ENCODE data around the gene FKBP14.
"Not testable (repeated sequence)": the region's sequence is repeated elsewhere in the genome, so short reads cannot be mapped to it uniquely, and the experiment has no call there.

Gene FKBP14

DNA sequence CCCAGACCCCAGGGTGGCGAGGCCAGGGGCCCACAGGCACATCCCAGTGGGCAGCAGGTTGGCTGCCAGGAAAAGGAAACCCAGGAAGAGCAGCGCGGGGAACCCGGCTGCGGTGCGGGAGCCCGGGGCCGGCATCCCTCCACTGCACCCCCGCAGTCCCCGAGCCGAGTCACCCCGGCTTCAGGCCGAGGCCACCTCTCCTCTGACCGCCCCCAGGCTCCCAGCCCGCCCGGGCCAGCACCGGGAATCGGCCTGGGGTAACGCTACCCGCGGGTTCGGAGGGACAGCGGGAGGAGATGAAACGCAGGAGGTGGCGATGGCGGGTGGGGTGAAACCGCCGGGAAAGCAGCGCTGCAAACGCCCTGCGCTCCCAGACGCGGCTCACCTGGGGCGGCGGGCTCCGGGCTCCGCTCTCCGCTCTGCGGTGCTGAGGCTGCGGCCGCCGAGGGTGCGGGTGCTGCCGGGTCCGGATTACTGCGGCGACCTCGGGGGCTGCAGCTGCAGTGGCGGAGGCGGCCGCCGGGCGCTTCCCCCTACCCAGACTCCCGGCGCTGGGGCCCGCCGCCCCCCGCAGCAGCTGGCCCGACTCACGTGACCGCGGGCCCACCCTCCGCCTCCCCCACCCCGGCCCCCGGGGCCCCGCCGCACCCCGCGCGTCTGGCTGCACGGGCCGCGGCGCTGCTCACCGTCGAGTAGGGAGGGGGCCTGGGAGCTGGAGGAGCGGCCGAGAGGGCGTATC lies 37.1 kb downstream of the FKBP14 start, which contains the start of gene SCRN1:
SCRN1 (minus strand) TSS at position 545 of the 739 bp plus-strand sequence. CDS start 20,734 bp downstream, outside the sequence.
- DNase-seq = peak; percentile 20 to 34

GRCh38 chr7:29988424-29989256 lies 37.9 kb downstream of the FKBP14 start:
- DNase-seq = peak; percentile 14 to 24

- no peak for DNase-seq
Observed at GRCh38 chr7:29987811-29988317, 38.6 kb downstream of the FKBP14 start.

- DNase-seq = no peak
Observed at GRCh38 chr7:29987083-29987482, 39.4 kb downstream of the FKBP14 start.

GRCh38 chr7:29980151-29980550 lies 46.4 kb downstream of the FKBP14 start:
- DNase-seq = no peak

- no peak for DNase-seq
Observed at GRCh38 chr7:29977886-29978651, 48.4 kb downstream of the FKBP14 start.

DNA sequence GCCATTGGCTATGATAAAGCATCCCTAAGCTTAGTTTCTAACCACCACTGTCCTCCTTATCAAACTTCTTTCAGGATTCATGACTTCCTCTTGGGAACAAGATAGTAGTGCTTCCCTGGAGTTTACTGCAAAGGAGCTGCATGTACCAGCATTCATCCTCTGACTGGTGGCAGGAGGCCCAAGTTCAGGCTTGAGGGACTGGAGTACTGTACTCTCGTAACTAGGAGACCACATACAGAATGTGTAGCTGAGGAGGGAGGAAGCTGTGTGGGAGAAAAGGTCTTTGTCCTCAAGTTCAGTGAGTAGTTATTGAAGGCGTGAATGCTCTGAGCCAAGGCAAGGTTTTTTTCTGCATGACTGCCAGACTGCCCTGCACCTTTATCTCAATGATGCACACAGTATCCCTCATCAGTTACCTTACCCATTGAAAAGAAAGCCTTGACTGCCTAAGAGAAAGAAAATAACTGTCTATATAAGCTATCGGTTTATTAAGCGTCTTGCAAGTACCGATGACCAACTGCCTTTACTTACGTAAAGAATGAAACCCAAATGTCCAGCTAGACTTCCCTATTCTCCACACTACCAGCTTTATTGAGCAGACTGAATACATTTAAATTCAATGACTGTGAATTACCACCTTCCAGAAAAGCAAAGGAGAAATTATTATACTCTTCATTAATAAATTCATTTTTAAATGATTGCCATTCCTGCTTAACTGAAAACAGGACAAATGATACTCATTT lies 49.7 kb downstream of the FKBP14 start:
- no peak for DNase-seq

DNA sequence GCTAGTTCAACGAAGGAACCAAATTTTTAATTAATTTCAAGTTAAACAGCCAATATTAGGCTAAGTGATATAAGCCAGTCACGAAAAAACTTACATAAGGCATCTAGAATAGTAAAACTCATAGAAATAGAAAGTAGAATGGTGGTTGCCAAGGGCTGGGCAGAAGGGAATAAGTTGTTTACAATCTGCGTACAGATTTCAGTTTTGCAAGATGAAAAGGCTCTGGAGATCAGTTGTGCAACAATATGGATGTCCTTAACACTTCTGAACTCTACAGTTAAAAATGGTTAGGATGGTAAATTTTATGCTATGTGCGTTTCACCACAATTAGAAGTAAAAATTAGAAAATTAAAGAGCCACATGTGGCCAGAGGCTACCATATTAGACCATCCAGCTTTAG lies 50.2 kb downstream of the FKBP14 start:
- no peak for DNase-seq

GRCh38 chr7:29975561-29975960 lies 50.9 kb downstream of the FKBP14 start:
- DNase-seq = no peak

GRCh38 chr7:29974286-29974685 lies 52.2 kb downstream of the FKBP14 start:
- no peak for DNase-seq

GRCh38 chr7:29972315-29972669 lies 54.2 kb downstream of the FKBP14 start:
- no peak for DNase-seq

GRCh38 chr7:29971566-29972314 lies 54.8 kb downstream of the FKBP14 start:
- no peak for DNase-seq

GRCh38 chr7:29970158-29970557 lies 56.3 kb downstream of the FKBP14 start:
- DNase-seq = no peak

GRCh38 chr7:29969738-29970137 lies 56.8 kb downstream of the FKBP14 start:
- DNase-seq = no peak

- no peak for DNase-seq
Observed at GRCh38 chr7:29968683-29969395, 57.7 kb downstream of the FKBP14 start.

- no peak for DNase-seq
Observed at GRCh38 chr7:29965030-29965429, 61.5 kb downstream of the FKBP14 start.

DNA sequence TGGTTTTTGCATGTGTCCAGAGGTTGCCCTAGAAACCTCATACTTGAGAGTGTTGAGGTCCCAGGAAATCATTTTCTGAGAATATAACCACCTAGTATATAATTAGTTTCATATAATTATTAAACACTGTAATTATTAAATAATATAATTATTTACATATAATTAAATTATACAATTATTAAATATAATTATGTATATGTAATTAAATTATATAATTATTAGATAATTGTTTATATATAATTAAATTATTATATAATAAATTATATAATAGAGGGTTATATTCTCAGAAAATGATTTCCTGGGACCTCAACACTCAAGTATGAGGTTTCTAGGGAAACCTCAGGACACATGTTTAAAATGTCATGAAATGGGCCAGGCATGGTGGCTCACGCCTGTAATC lies 64.5 kb downstream of the FKBP14 start:
- DNase-seq = no peak

GRCh38 chr7:29961611-29962010 lies 64.9 kb downstream of the FKBP14 start:
- not testable (repeated sequence) for DNase-seq
